GM19438 (cell line): ENCODE data around the gene PHOX2A.

Source experiments
- ATAC-seq: cut with Tn5 transposase; IDR thresholded peaks from one replicate; pipeline ENCODE4 v1.9.1; 2021; ENCODE audit warnings: low read depth; ENCODE audit not compliant: unreplicated experiment

Gene PHOX2A

DNA sequence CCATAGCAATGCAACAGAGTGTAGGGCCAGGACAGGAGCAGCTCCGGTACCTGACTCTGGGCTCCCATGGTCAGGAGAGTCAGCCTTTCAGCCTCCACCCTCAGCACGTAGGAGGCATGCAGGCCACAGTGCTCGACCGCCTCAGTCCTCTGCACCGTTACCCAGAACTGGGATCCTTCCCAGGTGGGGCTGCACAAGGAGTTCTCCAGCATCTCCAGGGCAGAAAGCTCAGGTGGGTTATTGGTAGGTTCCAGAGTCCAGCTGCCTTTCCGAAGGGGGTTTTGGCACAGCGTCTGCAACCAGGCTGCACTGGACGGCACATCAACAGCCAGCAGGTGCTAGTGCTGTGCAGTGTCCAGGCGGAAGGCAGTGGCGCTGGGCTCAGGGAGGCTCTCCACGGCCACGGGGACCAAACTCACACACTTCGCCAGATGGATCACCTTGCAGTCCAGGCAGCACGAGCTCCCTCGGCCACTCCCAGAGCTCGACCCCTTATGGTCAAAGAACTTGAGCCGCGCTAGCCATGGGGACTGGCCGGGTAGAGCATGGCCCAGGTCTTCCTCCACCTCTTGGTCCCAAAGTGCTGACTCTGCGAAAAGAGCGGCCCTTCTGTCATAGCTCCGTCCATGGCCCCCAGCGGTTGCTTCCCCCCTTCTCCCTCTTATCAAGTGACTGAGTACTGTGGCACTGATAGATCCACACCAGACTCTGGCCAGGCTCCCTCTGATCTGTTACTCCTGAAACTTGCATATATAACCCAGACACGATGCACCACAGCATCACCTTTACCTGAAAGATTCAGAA, 6.9 kb upstream of the PHOX2A start:
- no peak for ATAC-seq

GRCh38 chr11:72249961-72250360, 6.0 kb upstream of the PHOX2A start:
- no peak for ATAC-seq

DNA sequence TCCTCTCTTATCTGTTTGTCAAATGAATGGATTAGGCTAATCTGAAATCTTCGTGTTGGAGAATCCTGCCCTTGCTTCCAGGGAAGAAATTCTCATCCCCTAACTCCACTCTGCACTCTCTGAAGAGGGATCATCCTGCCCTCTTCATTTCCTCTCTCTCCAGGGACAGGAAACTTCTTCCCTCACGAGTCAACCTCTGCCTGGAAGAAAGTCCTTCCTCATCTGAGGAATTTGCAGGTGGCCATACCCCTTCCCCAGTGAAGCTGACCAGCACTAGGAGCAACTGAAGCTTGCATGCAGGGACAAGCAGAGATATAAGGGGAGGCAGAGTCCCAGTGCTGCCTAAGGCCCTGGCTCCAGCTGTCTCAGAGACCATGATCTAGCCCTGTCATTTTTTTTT, 3.6 kb upstream of the PHOX2A start:
- no peak for ATAC-seq

- no peak for ATAC-seq
Measured at GRCh38 chr11:72245263-72245816, 1.4 kb upstream of the PHOX2A start.

DNA sequence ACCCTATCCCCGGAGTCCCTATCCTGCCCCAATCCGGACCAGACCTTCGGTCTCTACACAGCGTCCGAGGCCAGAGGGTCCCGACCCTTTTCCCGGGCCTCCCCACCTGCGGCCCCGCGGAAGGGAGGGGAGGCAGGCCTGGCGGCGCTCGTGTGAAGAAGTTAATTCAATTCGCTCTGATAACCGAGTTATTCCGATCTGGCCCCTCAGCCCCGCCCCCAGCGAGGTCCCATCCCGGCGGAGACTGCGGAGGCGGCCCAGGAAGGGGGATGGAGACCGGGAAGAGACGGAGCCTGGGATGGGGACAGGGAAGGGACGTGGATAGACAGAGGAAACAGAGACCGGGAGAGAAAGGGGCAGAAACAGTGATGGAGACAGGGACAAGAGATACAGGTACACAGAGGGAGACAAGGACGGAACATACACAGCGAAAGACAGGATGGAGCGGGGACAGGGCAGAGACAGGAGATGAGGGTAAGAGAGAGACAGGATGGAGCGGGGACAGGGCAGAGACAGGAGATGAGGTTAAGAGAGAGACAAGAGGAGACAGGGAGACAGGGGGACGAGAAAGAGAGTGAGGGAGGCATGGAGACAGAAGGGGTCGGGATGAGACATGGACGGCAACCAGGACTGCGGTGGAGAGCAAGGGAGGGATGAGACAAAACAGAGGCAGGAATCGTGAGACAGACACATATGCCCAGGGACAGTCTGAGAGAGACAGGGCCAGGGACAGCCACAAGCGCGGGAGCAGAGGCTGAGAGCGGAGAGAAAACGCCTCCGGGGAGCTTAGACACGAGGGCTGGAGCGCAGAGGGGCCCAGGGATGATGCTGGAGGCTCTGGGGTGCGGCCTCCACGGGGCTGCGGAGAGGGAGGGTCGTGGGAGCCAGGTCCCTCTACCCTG, 636 bp upstream of the PHOX2A start:
- ATAC-seq, result no peak

GRCh38 chr11:72243173-72244059, 560 bp downstream of the PHOX2A start:
- ATAC-seq, result no peak

GRCh38 chr11:72242141-72242540, 1.8 kb downstream of the PHOX2A start:
- ATAC-seq, result no peak

DNA sequence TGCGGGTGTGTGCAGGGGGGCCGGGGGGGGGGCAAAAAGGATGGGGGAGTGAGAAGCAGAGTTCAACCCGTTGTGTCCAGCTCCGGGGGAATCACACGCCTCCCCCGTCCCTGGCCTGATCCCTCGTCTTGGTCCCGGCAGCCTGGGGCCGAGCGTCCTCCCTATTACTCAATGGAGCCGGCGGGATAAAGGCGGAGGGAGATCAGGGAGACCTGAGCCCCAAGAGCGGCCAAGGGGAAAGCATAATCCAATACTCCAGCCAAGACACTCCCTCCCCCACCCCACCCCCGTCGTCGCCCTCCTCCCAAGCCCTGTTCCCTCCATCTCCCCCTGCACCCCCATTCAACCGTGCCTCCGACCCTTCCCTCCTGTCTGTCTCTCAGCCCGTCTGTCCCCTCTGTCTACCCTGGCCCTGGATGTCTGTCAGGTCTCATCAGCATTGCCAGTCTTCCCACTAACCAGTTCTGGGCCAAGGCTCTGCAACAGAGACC, 2.6 kb downstream of the PHOX2A start:
- no peak for ATAC-seq

- no peak for ATAC-seq
Measured at GRCh38 chr11:72240461-72241290, 3.3 kb downstream of the PHOX2A start.

GRCh38 chr11:72239849-72240460, 4.0 kb downstream of the PHOX2A start:
- ATAC-seq, result no peak

GRCh38 chr11:72239313-72239848, 4.6 kb downstream of the PHOX2A start:
- no peak for ATAC-seq

GRCh38 chr11:72238492-72239312, 5.3 kb downstream of the PHOX2A start:
- no peak for ATAC-seq

- no peak for ATAC-seq
Measured at GRCh38 chr11:72238040-72238450, 5.9 kb downstream of the PHOX2A start.

DNA sequence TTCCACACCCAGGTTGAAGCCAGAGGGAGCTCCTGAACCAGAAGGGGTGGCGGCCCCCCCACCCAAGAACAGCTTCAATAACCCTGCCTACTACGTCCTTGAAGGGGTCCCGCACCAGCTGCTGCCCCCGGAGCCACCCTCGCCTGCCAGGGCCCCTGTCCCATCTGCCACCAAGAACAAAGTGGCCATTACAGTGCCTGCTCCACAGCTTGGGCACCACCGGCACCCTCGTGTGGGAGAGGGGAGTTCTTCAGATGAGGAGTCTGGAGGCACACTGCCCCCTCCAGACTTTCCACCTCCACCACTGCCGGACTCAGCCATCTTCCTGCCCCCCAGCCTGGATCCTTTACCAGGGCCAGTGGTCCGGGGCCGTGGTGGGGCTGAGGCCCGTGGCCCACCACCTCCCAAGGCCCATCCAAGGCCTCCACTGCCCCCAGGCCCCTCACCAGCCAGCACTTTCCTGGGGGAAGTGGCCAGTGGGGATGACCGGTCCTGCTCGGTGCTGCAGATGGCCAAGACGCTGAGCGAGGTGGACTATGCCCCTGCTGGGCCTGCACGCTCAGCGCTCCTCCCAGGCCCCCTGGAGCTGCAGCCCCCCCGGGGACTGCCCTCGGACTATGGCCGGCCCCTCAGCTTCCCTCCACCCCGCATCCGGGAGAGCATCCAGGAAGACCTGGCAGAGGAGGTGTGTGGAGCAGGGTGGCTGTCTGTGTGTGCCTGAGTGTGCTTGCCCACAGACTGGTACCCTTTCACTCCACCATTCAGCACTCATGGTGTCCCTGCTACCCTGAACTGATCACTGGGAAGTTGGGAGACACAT, 6.7 kb downstream of the PHOX2A start:
- ATAC-seq, result no peak

- no peak for ATAC-seq
Measured at GRCh38 chr11:72236774-72237111, 7.2 kb downstream of the PHOX2A start.

DNA sequence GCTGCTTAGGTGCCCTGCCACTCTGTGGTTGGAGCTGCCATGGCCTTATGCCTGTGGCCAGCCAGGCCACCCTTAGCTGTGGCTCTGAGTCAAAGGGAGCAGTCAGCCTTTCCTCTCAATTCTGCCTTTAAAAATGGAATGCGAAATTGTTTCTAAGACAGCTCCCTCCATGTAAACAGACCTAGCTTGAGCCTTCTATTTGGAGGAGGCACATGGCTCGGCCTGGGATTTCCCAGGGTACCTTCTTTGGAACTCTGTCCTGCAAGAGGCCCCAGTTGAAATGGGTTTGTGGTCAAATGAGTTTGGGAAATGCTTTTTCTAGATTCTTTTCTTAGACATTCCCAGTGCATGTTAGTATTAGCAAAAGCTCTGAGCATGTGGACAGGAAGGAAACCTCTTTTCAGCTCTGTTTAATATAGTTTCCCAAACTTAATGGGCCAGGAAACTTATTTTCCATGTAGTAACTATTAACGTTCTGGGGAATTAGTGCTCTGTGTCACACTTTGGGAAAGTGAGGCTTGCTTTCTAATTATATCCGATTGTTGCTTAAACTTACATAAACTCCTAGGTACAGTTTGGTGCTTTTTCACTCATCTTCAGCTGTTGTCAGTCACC, 7.8 kb downstream of the PHOX2A start:
- no peak for ATAC-seq
